Activated effector memory CD4-positive, alpha-beta T cell treated with Interleukin-2 at 50 U/mL for 16 hours (primary cell): ENCODE measurements around the gene CA7.

ENCODE experiments used
- DNase-seq: peaks from one replicate; pipeline ENCODE4 v3.0.0-alpha.2; 2020

CA7 gene

GRCh38 chr16:66844342-66845079, at the start of gene CA7:
Gene CA7 (plus strand): TSS chr16:66844414. CDS start chr16:66844488, 74 bp downstream.
- DNase-seq: no peak

GRCh38 chr16:66798161-66798560, 46.1 kb upstream of the CA7 start:
- no peak for DNase-seq

- no peak for DNase-seq
These were observed 43.4 kb upstream of the CA7 start for GRCh38 chr16:66800856-66801255.

DNA sequence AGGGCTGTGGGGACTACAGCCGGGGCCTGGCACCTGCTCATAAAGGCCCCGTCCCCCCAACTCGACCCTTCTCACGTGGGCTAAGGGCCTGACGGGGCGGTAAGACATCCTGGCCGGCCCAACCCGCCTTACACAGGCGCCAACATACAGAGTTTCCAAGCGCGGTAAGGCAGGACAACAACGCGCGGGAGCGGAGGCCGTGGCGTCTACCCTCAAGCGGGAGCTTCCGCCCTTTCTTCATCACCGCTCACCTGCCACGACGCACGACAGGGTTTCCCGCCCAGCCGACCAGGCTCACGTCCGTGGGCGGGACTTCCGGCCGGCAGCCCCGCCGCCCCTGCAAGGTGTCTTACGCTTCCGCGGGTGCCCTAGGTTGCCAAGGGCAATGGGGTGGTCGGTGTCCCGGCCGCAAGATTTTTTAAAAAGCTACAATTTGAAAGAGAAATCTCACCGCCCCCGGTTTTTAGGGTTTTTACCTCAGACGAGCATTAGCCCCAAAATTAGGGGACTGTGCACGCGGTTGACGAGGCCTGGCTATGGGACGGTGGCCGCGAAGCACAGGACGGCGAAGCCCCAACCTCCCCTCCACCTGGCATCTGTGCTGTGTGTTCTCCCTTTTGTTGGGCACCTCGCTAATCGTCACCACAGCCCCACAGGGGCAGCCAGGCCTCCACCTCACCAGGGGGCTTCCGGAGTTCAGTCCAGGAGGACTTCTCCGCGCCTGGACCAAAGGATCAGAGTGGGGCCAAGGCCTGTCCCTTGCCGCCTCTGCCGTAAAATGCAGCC, 42.7 kb upstream of the CA7 start, which contains the start of gene TERB1:
Gene TERB1 (minus strand): TSS at position 265 of the 786 bp plus-strand sequence. CDS start 4,786 bp downstream, outside the sequence.
- DNase-seq: no peak

- DNase-seq: no peak
These were observed 42.1 kb upstream of the CA7 start for GRCh38 chr16:66802159-66802558.

DNA sequence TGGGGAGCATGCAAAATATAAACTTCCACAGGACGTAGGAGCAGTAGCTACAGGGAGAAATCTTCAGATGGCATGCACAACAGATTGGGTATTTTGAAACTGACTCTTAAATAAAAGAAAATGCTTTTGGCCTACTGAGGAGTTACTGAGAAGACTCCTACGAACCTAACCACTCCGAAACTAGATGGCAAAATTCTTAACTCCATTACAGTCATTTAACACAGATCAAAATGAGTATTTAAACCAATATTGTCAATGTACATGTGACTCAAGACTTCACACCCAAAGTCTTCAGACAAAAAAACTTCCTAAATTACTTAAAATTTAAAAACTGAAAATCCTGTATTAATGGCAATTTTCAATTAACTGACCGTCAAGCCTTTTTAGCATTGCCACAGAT, 34.4 kb upstream of the CA7 start:
- DNase-seq: no peak

DNA sequence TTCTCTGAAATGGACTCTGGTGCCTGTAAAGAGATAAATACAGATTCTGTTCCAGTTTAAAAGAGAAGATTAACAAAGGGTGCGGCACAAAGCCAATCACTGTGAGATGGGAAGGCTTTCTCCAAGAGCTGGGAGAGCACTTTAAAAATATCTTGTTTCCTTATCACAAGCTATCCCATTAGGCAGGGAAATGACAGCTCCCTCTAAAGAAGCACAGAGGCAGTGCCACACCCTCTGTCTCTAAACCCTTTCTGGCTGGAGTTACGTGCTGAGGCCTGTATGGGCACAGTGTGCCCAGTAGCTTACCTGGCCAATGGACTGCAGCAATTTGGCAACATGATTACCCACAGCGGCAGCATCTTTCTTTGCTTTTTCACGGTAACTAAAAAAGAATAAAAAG, 33.8 kb upstream of the CA7 start:
- no peak for DNase-seq

DNA sequence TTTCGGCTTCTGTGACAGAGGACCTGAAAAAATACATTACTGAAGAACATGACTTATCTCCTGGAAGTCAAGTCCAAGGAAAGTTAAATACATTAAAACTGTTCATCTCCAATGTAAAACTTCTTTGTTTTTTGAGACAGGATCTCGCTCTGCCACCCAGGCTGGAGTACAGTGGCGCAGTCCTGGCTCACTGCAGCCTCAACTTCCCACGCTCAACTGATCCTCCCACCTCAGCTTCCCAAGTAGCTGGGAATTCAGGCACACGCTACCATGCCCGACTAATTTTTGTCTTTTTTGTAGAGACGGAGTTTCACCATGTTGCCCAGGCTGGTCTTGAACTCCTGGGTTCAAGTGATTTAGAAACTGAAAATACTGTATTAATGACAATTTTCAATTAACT, 33.2 kb upstream of the CA7 start:
- no peak for DNase-seq

DNA sequence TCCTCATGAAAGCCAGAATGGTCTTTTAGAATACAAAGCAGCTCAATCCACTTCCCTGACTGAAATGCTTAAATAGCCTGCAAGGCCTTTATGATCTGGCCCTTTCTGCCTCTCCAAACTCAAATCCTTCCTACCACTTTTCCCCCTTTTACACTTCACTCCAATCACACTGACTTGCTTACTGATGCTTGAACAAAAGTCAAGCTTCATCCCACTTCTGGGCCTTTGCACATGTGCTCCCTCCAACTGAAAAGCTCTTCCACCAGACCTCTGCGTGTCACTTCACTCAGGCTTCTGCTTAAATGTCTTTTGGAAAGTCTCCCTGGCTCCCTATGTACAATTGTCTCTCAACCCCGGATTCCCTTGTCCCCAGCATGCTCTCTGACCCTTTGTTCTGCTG, 29.5 kb upstream of the CA7 start:
- no peak for DNase-seq

GRCh38 chr16:66824006-66824405, 20.2 kb upstream of the CA7 start:
- DNase-seq: no peak

GRCh38 chr16:66830422-66831404, 13.5 kb upstream of the CA7 start, which contains the start of gene NAE1:
Gene NAE1 (minus strand): TSS chr16:66830976. CDS start chr16:66830899, 77 bp downstream.
- peak; percentile 86 for DNase-seq

DNA sequence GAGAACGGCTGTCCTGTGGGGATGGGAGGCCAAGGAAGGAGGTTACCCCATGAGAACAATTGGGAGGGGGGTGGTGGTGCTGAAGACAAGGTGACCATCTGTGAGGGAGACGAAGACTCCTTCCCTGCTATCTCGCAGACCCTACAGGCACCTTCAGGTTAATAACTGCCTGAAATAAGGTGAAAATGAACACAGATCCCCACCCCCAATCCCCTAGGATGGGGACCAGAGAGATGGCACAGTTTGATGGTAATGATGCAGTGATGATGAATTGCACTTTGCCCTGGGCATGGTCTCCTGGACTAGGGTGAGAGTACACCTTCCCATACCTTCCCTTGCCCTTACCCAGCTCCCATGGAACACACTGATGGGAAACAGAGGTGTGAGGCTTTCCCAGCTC, 12.0 kb upstream of the CA7 start:
- DNase-seq: no peak

GRCh38 chr16:66832661-66833305, 11.4 kb upstream of the CA7 start:
- DNase-seq: no peak

GRCh38 chr16:66834746-66835145, 9.5 kb upstream of the CA7 start:
- DNase-seq: no peak

DNA sequence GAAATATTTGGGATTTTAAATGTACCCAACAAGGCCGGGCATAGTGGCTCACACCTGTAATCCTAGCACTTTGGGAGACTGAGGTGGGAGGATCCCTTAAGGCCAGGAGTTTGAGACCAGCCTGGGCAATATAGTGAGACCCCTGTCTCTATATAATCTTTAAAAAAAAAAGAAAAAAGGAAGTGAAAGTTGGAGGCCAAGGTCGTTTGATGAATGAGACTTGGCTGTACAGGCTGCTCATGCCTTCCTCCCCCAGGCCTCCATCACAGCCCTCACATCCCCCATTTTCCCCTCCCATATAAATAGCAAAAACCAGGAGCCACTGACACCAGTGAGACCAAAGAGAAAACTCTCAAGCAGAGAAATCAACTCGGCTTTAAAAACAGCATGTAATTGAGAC, 3.3 kb upstream of the CA7 start:
- no peak for DNase-seq

DNA sequence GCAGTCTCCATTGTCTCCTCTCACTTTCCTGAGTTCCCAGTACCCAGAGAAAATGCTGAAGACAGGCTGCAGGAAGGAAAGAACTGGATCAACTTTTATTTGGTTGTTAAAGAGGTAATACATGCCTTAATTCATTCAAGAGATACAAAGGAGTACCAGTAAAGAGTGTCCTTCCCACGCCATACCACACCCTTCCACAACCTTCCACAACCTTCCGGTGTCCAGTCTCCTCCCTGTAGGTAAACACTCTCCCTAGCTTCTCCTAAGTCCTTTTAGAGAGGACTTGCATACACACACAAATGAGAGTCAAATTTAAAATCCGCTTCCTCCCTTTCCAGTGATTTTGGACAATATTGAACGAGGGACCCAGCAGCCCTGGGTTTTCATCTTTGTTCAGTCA, 2.8 kb upstream of the CA7 start:
- no peak for DNase-seq

GRCh38 chr16:66842765-66843164, 1.4 kb upstream of the CA7 start:
- no peak for DNase-seq

- no peak for DNase-seq
These were observed 1.0 kb upstream of the CA7 start for GRCh38 chr16:66843191-66843590.

DNA sequence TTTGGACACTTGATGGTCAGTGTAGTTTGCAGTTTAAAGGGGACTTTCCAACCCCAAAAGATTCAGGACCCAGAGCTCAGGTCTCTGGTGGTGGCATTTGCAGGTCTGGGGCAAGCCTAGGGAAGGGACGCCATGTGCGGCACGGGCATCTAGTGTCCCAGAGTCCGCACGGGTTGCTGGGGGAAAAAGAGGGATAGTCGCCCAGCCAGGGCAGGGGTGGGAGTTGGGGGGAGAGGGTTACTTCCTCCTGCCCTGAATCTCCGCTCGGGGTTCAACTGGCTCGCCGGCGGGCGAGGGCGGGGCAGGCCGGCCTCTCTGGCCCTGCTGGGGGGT, 239 bp upstream of the CA7 start:
- DNase-seq: no peak

DNA sequence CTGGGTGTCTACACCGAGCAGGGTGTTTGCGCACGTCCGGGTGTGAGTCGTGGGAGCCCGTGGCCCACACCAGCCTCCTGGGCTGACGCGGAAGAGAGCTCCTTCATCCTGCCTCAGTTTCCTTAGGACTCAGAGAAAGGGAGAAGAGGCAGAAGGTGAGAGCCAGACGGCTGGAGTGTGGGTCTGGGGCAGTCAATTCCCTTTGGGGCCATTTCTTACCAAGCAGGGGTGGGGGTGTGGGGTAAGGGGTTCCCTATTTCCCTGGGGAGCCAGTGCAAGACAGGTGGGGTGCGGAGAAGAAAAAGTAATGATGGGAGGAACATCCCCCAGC, 831 bp downstream of the CA7 start:
- no peak for DNase-seq

DNA sequence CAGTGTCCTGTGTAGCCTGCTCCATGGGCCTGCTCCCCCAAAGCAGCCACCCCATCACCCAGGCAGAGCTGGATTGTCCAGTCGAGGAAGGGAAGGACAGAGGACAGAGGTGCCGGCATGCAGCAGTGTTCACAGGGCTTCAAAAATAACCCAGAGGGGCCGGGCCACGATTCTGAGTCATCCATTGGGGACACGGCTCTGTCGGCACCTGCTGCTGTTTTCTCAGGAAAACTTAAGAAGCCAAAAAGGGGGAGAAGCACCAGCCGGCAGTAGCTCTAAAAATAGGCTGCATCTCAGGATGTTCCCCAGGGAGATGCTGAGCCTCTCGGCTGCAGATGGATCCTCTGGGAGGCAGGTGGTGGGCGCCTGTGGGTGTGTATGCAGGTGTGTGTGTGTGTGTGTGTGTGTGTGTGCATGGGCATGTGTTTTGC, 1.6 kb downstream of the CA7 start:
- DNase-seq: no peak

DNA sequence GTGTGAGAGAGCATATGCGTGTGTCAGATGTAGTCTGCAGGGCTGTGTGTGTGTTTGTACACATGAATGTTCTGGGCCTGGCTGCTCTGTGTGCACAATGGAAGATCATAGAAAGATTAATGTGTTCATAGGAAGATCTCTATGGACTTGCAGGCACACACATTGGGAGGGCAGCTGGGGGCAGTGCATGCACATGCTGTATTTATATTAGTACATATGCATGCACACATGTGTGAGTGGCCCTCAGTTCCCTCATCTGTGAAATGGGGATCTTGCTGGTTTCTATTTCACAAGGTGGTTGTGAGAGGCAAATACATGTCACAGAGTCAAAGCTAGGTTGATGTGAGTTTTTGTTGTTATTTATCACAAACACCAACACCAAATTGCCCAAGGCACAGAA, 2.1 kb downstream of the CA7 start:
- no peak for DNase-seq

DNA sequence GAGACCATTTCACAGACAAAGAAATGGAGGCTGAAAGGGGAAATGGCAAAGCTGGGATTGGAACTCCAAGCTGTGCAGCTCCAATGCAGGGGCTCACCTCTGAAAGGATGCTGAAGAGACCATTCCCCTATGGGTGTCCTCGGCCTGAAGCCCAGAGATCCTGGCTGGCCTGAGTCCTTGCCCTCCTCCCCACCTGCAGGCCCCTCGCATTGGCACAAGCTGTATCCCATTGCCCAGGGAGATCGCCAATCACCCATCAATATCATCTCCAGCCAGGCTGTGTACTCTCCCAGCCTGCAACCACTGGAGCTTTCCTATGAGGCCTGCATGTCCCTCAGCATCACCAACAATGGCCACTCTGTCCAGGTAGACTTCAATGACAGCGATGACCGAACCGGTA, 2.6 kb downstream of the CA7 start:
- no peak for DNase-seq
